Stimulated activated CD8-positive, alpha-beta memory T cell treated with anti-CD3 and anti-CD28 coated beads, Interleukin-2, amount 100 ng/mL, for 1 hour (primary cell): ENCODE measurements around the gene SEMA5A.

Experiments used
- DNase-seq, 2 donors: peaks; one replicate each; pipeline ENCODE4 v3.0.0-alpha.2; 2020; ENCODE audit warnings: low read depth in 2 of 2

The SEMA5A gene

DNA sequence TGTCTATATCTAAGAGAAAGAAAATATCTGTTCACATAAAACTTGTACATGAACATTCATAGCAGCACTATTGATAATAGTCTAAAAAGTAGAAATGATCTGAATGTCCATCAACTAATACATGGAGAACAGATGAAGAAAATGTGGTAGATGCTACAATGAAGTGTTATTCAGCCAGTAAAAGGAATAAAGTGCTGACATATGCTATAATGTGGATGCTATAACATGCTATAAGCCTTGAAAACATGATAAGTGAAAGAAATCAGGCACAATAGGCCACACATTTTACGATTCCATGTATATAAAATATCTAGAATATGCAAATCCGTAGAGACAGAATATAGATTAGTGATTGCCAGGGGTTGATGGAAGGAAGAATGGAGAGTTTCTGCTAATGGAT lies 146.8 kb downstream of the SEMA5A start:
- DNase-seq = no peak

DNA sequence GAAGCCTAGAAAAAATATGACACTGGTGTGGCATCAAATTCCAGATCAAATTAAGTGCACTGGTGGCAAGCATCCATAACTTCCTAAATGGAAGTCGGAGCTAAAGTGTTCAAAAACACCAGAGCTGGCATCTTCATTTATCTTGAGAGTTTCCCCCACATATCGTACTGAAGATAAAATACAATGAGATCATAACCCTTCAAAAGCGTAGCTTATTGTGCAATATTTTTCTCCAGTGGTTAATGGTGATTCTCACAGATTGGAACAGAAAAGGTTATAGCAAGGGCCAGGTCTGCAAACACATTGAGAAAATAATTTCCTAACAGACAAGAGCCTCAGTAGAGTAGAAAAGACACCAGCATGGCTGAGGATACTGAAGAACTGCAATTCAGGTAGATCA lies 147.6 kb downstream of the SEMA5A start:
- DNase-seq = no peak

DNA sequence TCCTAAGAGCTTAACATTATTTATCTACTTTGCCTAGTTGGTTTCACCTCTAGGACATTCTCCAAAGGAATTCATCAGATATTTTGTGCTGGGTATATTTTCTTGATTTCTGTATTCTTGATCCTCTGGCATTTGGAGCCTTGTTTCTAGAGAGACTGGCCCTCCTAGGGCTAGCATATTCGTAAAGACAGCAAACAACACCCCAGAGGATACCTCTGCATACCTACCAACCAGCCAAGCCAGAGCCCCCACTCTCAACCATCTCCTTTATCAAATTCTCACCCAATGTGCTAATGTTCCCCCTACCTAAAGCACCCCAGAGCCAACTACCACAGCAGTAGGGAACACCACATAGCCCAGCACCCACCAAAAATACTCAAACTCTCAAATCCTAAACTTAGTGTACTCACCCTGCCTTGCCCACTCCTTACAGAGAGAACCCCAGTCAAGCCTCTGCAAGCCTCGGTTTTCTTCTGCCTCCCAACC lies 149.5 kb downstream of the SEMA5A start:
- DNase-seq = no peak

DNA sequence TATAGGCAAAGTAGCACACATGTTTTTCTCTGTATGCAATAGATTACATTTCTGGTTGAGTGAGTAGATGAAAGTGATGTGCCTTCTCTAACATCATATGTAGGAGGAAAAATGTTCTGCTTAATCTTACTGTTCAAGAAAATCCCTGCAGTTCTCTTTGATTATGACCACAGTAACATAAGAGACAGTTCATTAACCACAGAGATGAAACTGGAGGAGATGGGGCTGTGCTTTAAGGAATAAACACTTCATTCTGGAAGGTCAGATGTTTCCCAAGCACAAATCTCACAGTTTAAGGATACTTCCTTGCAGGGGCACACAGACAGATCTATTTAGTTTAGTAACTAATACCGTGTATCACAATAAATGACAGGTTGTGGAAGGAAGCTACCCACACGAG lies 150.2 kb downstream of the SEMA5A start:
- no peak for DNase-seq

DNA sequence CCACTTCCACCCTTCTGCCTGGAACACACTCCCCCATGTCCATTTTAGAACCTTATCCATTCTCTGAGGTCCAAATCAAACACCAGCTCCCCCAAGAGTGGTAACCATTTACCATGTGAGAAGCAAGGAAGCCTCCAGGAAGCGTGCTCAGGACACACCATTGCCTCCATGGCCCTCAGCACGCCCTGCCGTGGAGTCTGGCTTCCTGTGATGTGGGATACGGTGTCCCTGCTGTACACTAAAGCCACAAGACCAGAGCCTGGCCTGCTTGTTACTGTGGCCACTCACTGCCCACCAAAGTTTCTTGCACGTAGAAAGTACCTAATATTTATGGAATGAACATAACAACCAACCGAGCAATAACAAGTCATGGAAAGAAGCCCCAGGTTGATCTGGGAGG lies 151.7 kb downstream of the SEMA5A start:
- DNase-seq = no peak

DNA sequence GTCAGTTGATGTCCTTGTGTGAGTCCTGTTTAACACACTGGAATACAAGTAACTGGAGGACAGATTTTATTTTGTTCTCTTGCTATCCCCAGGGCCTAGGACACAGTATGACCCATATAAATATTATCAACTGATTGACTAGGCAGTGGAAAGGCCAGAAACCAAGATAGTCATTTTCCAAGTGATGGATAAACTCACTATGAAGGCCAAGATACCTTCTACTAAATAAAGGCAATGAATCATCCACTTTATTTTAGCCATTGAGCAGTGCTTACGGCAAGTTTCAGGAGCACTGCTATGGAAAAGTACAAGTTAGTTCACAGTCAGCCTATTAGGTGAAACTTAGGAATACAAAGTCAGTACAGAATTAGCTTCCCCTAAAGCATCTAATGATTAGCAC lies 153.2 kb downstream of the SEMA5A start:
- DNase-seq = no peak

DNA sequence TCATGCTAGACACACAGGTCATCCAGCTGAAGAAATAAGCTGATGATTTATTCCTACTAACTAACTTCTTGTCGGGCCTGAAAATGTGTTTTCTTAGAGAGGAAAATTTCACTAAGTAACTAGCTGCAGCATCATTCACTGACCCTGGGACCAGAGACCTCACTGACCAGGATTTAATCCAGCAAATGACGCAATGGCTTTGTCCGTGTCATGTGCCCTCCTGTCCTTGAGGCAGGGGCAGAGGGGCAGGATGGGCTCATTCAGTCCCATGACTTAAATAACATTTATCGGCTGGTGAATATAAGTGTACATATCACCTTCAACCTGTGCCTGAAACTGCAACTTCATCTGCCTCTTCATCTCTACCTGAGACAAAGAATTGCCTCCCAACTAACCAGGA lies 154.8 kb downstream of the SEMA5A start:
- no peak for DNase-seq

DNA sequence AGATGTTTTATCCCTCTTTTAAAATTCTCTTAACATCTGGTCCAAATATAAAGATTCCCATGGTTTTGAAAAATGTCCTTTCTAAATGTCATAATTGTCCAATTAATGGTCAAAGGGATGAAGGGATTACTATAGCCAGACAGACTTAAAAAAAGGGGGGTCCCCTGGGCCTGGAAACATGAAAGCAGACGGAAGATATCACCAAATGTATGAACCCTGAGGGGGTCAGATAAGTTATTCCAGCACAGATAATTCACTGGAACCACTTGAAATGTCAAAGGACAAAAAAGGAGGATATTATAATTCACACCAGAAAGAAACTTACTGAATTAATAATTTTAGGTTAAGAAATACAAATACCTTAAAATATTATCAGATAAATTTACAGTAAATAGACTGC lies 155.8 kb downstream of the SEMA5A start:
- no peak for DNase-seq

DNA sequence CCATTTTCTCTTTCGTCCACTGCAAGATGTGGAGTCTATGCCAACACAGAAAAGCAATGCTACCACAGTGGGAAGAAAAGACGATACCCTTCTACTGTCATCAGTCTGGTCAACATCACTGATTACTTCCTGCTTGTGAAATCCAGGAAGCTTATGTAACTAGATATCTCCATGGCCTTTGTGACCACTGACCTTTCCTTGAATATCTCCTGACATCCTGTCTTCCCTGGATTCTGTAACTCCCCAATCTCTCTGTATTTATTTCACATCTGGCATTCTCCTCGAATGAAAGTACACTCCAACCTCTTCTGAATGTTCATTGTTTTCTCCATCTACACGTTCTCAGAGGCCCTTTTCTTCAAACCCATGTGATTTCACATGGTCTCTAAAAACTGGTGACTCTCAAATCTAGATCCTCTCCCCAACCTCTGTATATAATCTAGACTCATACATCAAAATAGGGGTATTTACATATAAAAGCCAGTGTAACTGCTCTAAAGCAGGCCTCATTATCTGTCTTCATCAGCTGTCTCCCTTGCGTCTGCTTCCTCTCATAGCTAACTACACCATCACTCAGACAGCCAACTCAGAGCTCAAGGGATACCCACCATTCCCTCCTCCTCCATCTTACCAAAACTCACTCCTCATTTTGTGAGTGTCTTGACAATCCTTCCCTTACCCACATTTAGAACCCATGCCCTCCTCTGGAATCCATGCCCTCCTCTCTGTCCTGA lies 156.8 kb downstream of the SEMA5A start:
- no peak for DNase-seq

DNA sequence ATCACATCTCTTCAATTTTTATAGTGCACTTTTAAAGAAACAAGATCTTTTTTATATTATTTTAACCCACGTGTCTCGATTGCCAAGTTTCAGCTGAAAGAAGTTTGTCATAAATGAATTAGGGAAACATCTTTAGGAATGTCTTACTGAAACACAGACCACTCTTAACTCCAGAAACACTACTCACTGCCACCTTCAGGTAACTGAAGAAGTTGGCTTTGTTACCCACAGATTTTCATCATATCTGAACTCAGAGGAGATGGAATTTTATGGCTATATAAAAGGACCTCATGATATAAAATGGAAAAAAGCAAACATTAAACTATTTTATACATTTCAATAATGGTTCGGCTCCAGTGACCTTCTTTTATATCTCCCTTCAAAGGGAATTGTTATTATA lies 158.0 kb downstream of the SEMA5A start:
- no peak for DNase-seq

DNA sequence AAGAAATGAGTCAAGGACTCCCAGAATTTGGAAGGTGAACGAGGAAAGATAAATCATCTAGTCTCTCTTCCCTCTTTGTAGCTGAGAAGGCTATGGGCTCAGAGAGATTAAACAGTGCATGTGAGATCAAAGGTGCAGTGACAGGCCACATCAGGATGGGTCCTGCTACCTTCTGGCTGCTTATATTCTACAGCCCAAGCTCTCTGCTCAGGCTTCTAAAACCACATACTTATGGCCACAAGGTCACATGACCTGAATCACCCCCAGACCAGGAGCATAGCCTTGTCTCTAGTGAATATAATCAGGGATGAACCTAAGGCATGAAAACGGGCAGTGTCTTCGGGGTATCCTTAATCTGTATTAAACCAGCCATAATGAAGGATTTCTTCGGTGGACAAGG lies 158.9 kb downstream of the SEMA5A start:
- no peak for DNase-seq

DNA sequence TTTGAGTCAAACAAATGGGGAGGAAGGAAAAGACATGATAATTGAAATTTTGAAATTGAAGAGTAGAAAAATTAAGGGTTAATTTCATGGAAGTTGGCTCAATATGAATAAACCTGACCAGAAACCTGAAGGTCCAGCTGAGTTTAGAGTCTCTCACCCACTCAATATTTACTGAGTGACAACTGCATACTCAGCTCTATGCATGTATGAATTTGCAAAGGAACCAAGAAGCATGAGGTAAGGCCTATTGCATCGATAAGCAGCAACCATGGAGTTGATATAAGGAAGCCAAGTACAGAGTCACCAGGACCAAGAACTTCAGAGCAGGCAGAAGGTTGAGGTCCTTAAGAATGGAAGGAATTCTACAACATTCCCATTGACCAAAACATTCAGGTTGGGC lies 163.4 kb downstream of the SEMA5A start:
- DNase-seq = no peak

DNA sequence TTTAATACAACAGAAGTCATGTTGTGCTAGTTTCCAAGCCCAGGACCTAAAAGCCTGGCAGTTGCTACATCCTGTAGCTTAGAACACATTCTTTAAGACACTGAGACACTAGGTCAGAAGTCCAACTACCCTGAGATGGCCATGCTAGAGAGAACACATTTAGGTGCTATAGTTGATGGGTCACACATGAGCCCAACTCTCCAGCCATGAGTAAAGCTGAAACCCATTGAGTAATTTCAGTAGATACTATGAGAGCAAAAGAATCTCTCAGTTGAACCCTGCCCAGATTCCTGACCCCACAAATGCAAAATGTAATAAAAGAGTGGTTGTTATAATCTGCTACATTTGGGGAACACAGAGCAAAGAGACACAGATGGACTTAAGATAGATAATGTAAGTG lies 164.4 kb downstream of the SEMA5A start:
- no peak for DNase-seq

DNA sequence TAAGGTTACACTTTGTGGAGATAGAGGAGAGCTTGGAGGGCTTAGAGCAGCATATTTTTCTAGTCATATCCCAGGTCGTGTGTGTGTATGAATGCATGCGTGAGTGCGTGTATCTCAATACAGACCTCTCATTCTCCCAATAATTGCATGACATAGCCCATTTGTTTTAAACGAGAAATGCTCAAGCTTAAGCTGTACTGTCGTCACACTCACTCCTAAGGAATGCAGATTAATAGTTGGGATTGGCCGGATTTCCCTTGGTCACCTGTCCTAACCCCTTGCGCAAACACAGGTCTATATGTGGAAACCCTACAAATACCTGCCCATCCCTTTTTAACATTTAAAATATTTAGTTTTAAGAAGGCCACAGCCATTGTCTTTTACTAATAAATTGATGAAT lies 165.8 kb downstream of the SEMA5A start:
- DNase-seq = no peak

DNA sequence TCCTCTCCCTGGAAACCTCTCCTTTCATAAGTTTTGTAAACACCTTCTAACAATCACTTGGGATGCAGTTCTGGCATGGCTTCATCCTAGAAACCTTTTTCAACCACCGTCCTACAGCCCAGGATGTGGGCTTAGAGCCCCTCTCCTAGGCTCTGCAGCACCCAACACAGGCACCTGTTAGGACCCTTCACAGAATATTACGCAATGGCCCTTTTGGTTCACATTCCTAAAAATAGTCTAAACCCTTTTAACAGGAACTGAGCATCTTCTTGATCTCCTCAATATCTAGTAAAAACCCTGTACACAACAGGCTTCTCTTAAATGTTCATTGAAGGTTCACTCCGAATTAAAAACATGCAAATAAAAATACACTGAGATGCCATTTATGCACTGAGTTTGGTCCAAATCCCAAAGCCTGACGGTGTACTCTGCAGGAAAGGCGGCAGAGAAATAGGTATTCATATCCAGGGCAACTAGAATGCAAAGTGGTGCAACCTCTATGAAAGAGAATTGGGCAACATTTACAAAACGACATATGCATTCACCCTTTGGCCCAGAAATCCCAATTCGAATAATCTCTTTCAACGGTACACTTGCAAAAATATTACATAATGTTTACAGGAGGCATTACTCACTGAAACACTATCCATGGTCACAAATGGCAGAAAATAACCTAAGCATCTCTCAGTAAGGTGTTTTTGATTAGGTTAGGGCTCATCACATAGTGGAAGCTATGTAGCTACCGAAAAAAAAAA lies 169.3 kb downstream of the SEMA5A start:
- no peak for DNase-seq

DNA sequence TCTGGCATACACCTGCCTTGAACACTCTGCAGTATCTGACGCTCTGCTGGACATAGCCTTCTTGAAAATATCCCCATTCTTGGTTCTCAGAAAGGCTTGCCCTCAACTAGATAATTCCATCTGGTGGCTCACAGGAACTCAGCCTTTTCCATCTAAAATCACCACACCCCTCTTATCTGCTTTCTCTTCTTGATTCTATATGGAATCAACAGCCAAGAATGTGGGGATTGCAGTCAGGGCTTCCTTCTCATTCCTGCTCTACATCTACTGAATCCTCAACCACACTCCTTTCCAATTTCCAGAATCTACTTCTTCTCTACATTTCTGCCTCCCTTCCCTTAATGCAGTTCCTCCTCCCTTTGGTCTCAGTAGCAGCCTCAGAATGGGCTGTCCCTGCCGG lies 170.1 kb downstream of the SEMA5A start:
- no peak for DNase-seq

DNA sequence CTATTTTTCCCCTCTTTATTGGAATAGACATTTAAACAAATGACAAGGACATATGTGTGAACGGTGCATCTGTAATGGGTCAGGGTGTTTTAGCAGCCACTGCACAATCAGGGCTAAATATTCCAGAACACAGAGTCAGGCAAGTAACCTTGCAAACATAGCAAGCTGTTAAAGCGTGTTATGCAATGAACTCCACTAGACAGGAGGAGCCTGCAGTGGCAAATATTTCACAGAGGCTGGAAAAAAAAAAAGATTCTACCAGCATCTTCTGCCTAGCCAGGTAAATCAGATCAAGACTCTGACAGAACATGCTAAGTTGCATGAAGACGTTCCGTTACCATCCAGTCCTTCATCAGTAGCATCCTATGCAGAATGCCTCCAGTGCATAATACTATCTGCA lies 171.8 kb downstream of the SEMA5A start:
- DNase-seq = no peak

DNA sequence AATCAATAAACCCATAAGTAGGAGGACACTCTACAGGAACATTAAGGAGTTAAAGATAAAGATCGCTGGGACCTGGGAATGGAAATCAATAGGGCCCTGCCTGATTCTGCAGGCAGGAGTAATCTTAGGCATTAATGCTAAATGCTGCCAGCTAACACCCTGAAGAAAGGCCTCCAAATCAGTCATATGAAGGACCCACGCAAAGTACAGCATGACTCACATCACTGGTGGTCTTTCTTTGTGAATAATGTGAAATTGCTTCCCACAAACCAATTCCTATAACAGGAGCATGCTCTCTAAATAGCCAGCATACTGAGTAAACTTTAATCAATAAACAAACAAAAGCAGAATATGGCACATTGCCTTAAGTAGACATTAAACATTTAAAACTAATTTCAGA lies 172.3 kb downstream of the SEMA5A start:
- no peak for DNase-seq

DNA sequence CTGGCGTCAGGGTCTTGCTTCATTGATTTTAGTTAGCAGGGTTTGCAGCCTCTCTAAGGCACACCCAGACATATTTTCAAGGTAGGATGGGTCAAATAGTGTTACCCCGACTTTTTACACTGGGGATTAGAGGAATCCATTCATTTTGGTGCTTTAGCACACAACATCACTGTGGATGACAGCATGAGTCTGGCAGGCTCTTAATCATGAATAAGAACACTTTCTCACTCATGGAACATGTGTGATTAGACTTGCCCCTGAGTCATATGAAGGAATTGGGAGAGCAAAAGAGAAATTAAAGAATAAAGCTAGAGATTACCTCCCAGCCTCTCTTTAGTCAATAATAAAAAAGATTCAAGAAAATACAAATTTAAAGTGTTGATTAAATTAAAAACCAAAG lies 175.6 kb downstream of the SEMA5A start:
- DNase-seq = no peak

DNA sequence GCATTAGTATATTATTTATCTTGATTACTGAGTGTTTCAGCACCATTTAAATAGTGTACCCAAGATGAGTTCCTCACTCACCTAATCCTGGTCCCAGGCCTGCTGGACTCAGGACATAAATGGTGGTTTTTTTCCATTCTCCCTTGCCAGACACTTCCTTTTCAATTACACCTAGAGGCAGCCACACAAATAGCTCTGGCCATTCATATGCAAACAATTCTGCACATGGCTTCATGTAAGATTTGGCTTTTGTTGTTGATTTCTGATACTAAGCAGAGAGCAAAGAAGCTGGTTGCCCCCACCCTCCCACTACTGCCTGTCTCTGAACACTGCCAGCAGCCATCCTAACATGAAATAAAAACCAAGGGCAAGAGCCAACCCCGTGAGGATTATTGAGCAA lies 180.4 kb downstream of the SEMA5A start:
- DNase-seq = no peak

DNA sequence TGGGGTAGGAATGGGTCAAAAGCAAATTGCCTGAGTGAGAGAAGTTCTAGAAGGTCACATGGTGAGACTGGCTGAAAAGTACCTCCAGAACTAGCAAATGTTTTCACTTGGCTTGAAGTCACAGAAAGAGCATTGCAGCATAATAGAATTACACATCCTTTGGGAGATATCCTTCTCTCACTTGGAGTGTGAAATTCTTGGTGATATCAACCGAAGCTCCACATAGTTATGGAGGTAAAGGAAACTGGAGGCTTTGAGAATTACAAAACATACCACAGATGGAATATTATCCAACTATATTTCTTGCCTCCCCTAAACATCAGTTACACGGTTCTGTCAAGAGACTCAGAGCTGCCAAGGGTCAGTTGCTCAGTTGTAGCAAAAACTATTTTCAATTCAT lies 182.4 kb downstream of the SEMA5A start:
- no peak for DNase-seq

DNA sequence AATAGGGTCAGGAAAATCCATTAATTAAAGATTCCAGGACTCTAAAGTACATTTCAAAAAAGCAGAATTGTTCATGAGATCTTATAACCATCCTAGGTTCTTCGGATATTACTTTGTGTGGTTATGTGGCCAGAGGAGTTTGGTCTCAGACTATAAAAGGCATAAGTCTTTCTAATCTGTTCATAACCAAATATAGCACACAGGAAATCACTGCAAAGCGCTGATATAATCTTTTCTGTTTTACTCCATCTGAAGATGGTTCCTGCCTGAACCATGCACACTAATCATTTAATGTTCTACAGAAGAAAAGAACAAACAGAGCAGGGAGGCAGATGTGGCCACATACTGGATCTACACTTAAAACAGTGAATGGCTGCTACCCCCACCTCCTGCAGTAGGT lies 182.8 kb downstream of the SEMA5A start:
- DNase-seq = no peak

DNA sequence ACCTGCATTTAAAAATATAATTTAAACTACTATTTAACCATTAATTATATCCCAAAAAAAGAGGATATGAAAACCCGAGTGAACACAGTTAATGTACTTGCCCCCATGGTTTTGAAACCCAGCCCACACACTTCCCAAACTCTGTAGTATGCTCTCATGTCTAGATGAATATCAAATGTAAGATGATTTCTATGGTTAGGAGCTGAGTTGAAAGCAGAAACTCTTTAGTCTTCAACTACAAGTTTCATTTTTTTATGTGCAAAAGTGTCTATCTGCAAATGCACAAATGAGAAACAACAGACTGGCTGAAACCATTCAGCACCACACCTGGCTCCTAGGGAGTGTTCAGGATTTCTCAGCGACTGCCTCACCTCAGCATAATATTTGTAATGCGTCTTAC lies 183.3 kb downstream of the SEMA5A start:
- no peak for DNase-seq

DNA sequence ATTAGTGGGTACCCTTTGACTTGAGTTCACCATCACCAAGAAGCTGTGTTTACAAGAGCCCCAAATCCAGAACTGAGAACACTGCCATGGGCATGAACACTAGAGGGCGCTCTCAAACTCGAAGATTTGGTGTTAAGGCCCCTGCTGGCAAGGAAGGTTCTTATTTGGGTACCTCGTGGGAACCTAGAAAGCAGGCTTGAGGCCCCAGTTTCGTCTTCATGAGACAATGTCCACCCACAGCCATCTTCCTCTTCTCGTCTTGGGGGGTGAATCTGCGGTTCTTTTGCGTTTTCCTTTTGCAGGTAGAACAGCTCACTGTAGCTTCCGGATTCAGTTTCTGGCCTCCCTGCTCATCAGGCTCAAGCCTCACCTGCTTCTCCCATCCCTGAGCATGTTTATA lies 184.0 kb downstream of the SEMA5A start:
- peak in 1 of 2 donors; percentile 7 for DNase-seq
